Spleen (tissue), 7 donors: ENCODE results near the gene TCF7L2.

Source experiments
- CTCF ChIP-seq, 11 experiments: fragments of 200-600 bp in 7 of 11; fragments of 450-650 bp in 4 of 11; sonication (generic) in 4 of 11; IDR thresholded peaks in 8 of 11; conservative IDR thresholded peaks in 3 of 11; 1 replicate in 7 of 11; 2 replicates in 4 of 11; pipeline versions ENCODE4 v1.4.0 to v1.8.0; 2016 to 2021; ENCODE audit warnings: antibody characterized with exemption in 11 of 11, inconsistent platforms in 4 of 11, mild to moderate bottlenecking in 1 of 11
- POLR2AphosphoS5 ChIP-seq, 3 donors: sonication (generic); formaldehyde crosslinking; IDR thresholded peaks; one replicate each; pipeline ENCODE4 v1.5.1; 2017; ENCODE audit warnings: antibody characterized with exemption in 3 of 3
- donor health status: DM: no; HTN: no; CAD: no; lungs with moderate emphysema.
- donor health status: DM: no; HTN: no; CAD: no.
- donor health status: DM: no; HTN: no; CAD: no.

- peak in 1 of 11 experiments; percentile 20 for TF ChIP-seq CTCF (IDR thresholded peaks at IDR 0.05 in 8 of 11, conservative IDR thresholded peaks at IDR 0.05 in 3 of 11)
- TF ChIP-seq POLR2AphosphoS5 (IDR thresholded peaks at IDR 0.05), result no peak
Measured at GRCh38 chr10:113139699-113140098, 189.7 kb downstream of the TCF7L2 start.
